OCI-LY1 (cell line): Measurements from ENCODE around the gene RPLP2.

Source experiments
- EZH2 ChIP-seq: fragments of 200-600 bp; sonication (generic), shearing (Covaris generic); IDR thresholded peaks from 2 replicates; pipeline ENCODE4 v1.8.0; 2017; ENCODE audit warnings: borderline replicate concordance, mixed run types, mild to moderate bottlenecking, antibody characterized with exemption, low read length, moderate library complexity, mixed read lengths
- TF ChIP-seq, protein P1 (sequence below): fragments of 200-600 bp; sonication (generic), shearing (Covaris generic); IDR thresholded peaks from 2 replicates; pipeline ENCODE4 v1.5.1; 2017; ENCODE audit warnings: mild to moderate bottlenecking, antibody characterized with exemption, low read length, moderate library complexity, mixed read lengths

DNA sequence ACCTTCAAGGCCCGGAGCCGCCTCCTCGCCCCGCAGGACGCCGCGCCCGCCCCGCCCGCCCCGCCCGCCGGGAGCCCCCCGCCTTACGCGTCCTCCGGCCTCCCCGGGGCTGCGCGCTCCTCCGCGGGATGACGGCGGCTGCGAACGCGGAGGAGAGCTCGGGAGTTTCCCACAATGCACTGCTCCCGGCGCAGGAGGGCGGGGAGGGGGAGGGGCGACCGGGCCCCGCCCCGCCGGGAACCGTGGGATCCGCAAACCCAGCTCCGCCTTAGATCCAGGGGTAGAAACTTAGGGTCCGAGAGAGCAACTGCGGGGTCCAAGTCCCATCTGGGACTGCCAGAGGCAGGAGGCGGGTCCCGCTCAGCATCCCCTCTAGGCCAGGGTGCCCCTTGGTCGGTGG is 19.8 kb upstream of the RPLP2 start, which contains the start of gene CEND1:
- TF ChIP-seq, protein P1, sequence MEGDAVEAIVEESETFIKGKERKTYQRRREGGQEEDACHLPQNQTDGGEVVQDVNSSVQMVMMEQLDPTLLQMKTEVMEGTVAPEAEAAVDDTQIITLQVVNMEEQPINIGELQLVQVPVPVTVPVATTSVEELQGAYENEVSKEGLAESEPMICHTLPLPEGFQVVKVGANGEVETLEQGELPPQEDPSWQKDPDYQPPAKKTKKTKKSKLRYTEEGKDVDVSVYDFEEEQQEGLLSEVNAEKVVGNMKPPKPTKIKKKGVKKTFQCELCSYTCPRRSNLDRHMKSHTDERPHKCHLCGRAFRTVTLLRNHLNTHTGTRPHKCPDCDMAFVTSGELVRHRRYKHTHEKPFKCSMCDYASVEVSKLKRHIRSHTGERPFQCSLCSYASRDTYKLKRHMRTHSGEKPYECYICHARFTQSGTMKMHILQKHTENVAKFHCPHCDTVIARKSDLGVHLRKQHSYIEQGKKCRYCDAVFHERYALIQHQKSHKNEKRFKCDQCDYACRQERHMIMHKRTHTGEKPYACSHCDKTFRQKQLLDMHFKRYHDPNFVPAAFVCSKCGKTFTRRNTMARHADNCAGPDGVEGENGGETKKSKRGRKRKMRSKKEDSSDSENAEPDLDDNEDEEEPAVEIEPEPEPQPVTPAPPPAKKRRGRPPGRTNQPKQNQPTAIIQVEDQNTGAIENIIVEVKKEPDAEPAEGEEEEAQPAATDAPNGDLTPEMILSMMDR, result no peak
- TF ChIP-seq EZH2, result no peak
